Measurements from ENCODE around the gene NUP88.

NUP88 gene

GRCh38 chr17:5355421-5356129 is 63.9 kb downstream of the NUP88 start:
- no peak for DNase-seq (ENCODE audit: low read depth in 2 of 2)

DNA sequence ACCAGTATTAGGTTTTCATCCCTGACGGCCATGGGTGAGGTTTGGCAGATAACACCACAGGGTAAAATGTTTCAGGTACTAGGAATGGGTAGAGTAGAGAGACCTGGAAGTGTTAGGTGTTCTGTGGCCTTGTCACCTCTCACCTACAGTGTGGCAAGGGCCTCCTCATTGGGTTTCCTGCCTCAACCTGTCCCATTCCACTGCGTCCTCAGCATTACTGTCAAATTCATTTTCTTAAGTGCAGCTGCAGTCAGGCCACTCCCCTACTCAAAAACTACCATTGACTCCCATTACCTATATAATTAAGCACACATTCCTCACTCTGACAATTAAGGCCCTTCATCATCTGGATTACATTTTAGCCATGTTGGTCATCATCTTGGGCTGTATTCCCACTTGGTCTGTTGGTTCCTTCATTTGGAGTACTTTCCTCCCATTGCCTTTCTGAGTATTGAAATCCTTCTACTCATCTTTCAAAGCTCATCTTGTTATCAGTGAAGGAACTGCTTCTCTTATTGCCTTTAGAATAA is 64.5 kb downstream of the NUP88 start:
- DNase-seq (ENCODE audit: low read depth in 2 of 2): no peak

DNA sequence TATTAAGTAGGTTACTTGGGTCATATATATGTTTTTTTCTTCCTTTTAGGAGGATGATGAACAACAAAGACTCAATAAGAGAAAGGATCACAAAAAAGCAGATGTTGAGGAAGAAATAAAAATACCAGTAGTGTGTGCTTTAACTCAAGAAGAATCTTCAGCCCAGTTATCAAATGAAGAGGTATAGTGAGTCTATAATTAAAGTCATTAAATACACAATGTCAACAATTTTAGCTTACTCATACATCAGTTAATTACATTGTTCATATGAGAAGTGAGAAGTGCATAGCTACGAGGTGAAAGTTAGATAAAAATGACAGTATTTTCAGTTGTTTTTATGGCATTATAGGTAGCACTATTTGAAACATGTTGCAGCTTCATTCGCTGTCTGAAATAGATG is 65.2 kb downstream of the NUP88 start:
- DNase-seq (ENCODE audit: low read depth in 2 of 2): no peak

DNA sequence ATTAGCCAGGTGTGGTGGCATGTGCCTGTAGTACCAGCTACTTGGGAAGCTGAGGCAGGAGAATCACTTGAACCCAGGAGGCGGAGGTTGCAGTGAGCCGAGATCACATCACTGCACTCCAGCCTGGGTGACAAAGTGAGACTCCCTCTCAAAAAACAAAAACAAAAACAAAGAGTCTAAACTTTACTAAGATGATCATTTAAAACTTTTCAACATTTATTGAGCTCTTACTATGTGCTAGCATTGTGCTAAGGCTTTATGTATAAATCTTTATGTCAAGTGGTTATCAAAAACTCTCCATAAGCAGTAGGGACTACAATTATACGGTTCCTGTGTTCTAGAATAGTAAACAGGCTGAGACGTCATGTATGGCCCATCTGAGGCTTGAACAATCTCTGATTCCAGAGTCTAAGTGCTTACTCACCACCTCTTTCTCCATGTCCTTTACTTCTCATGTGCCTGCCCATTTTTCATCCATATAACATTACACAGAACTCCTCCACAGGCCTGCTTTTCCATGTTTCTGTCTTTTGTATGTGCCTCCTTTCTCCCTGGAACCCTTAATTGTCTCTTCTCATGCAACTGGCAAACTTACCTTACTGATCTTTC is 66.7 kb downstream of the NUP88 start:
- no peak for DNase-seq (ENCODE audit: low read depth in 2 of 2)

GRCh38 chr17:5344914-5345313 is 74.5 kb downstream of the NUP88 start:
- DNase-seq (ENCODE audit: low read depth in 2 of 2): no peak

Data from stimulated activated CD8-positive, alpha-beta memory T cell treated with anti-CD3 and anti-CD28 coated beads, Interleukin-7, amount 100 ng/mL, for 1 hour (primary cell).